Thyroid gland (tissue), 4 donors: ENCODE data around the gene LRP1-AS. TPM values are rescaled to one million over a fixed set of nuclear protein-coding genes. Genes with fewer than 3 reads are reported as not detected.
A peak's percentile ranks its signal among the peaks of the same experiment; 100 is the strongest.

ENCODE experiments used
- DNase-seq, 2 donors: peaks; one replicate each; pipeline ENCODE4 v3.0.0-alpha.2; 2019
- H3K27ac ChIP-seq, 3 donors: fragments of 200-600 bp; sonication (generic); 1 replicate in 2 of 3; 2 replicates in 1 of 3; pipeline ENCODE4 v1.5.1; 2016 to 2019; ENCODE audit warnings: mild to moderate bottlenecking in 1 of 3, moderate library complexity in 1 of 3
- H3K27me3 ChIP-seq: fragments of 200-600 bp; sonication (generic); one replicate; pipeline ENCODE4 v1.5.1; 2019
- H3K36me3 ChIP-seq, 2 donors: fragments of 200-600 bp; sonication (generic); one replicate each; pipeline ENCODE4 v1.5.1; 2016 to 2019
- H3K4me1 ChIP-seq, 2 donors: fragments of 200-600 bp; sonication (generic); one replicate each; pipeline ENCODE4 v1.5.1; 2017 to 2019
- H3K4me3 ChIP-seq, 3 donors: fragments of 200-600 bp; sonication (generic); replicated peaks in 1 of 3; 1 replicate in 2 of 3; 2 replicates in 1 of 3; pipeline ENCODE4 v1.5.1; 2016; ENCODE audit warnings: mild to moderate bottlenecking in 1 of 3
- H3K9me3 ChIP-seq: fragments of 200-600 bp; sonication (generic); one replicate; pipeline ENCODE4 v1.5.1; 2017
- POLR2A ChIP-seq, 2 donors: fragments of 450-650 bp; IDR thresholded peaks; one replicate each; pipeline ENCODE4 v1.6.1; 2017; ENCODE audit warnings: antibody characterized with exemption in 2 of 2, mild to moderate bottlenecking in 2 of 2, moderate library complexity in 1 of 2
- WGBS, 2 donors: methylation state at CpG; one replicate each; pipeline ENCODE4 v1.1.5; 2017; 5-methylcytosine and 5-hydroxymethylcytosine counted together
- intact Hi-C: fragments of 100-400 bp; cut with DNase I; formaldehyde crosslinking; loops from one replicate; pipeline ENCODE4 v1.15.1; 2023
- total RNA-seq, 4 donors: library from RNA; depleted of rRNA; stranded (reverse); fragments of >200 nt; gene quantifications; one replicate each; pipeline ENCODE4 v1.2.3, GENCODE V29; 2016
- TF ChIP-seq, protein P1 (sequence below), 6 experiments: fragments of 200-600 bp in 3 of 6; fragments of 450-650 bp in 3 of 6; sonication (generic) in 3 of 6; IDR thresholded peaks; one replicate each; pipeline ENCODE4 v1.5.1; 2016 to 2019; ENCODE audit warnings: antibody characterized with exemption in 6 of 6, mild to moderate bottlenecking in 2 of 6, inconsistent platforms in 1 of 6, moderate library complexity in 1 of 6

Gene LRP1-AS
- total RNA-seq, 4 donors from 2014 or later, result not detected

DNA sequence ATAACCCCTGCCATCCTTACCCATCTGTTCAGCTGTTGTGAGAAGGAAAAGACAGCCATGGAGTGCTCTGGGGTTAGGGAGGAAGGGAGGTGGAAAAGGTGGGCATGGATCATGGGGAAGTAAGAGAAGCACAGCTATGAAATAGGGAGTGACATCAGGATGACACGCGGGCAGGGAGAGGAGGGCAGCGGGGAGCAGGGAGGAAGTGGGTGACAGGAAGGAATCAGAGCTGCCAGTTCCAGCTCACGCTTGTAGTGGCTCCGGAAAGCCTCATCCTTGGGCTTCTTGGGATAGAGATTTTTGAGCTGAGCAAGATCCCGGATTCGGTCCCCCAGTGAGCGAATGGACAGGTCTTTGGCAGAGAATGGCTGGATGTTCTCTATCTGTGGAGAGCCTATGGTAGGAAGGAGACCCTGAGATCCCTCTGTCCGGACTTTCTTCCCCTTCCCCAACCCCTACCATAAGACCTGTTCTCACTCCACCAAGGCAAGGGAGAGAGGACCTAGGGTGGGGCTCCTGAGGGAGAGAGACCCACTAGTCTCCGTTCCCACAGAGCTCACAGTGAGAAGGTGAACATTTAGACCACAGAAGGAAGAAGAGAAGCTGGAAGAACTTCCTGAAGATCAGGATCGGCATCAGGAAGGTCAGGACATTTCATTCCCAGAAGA is 48.2 kb downstream of the LRP1-AS start:
- Histone ChIP-seq H3K27me3 (no peaks in the 10 kb centered on the region), H3K9me3 (no peaks in the 10 kb centered on the region), H3K27ac (peak overlapping the region in 1 of 3 donors; percentile 8), H3K36me3 (peaks cover 33 to 43% of the 10 kb centered on the region in 2 donors), H3K4me3 (no peak overlapping the region), H3K4me1 (peaks cover 0 to 4% of the 10 kb centered on the region in 2 donors)
- DNase-seq, result no peak
- WGBS, 2 donors, result 70 to 81% methylated on average over 11 of the region's 11 CpGs
- intact Hi-C loops, result no loop called here
- TF ChIP-seq, protein P1, sequence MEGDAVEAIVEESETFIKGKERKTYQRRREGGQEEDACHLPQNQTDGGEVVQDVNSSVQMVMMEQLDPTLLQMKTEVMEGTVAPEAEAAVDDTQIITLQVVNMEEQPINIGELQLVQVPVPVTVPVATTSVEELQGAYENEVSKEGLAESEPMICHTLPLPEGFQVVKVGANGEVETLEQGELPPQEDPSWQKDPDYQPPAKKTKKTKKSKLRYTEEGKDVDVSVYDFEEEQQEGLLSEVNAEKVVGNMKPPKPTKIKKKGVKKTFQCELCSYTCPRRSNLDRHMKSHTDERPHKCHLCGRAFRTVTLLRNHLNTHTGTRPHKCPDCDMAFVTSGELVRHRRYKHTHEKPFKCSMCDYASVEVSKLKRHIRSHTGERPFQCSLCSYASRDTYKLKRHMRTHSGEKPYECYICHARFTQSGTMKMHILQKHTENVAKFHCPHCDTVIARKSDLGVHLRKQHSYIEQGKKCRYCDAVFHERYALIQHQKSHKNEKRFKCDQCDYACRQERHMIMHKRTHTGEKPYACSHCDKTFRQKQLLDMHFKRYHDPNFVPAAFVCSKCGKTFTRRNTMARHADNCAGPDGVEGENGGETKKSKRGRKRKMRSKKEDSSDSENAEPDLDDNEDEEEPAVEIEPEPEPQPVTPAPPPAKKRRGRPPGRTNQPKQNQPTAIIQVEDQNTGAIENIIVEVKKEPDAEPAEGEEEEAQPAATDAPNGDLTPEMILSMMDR (IDR thresholded peaks at IDR 0.05), result no peak
- no peak for TF ChIP-seq POLR2A (IDR thresholded peaks at IDR 0.05)

GRCh38 chr12:57098546-57098945 is 48.9 kb downstream of the LRP1-AS start:
- peaks cover 0 to 9% of the 10 kb centered on the region in 2 donors for H3K4me1 ChIP-seq
- WGBS, 2 donors, result 83 to 100% methylated on average over 1 of the region's 1 CpG
- no peaks in the 10 kb centered on the region for H3K27me3 ChIP-seq
- peak overlapping the region in 1 of 3 donors; percentile 8 for H3K27ac ChIP-seq
- intact Hi-C loops, result no loop called here
- DNase-seq, result no peak
- peaks cover 31 to 41% of the 10 kb centered on the region in 2 donors for H3K36me3 ChIP-seq
- TF ChIP-seq, protein P1 (IDR thresholded peaks at IDR 0.05), result no peak
- no peak for TF ChIP-seq POLR2A (IDR thresholded peaks at IDR 0.05)
- H3K9me3 ChIP-seq, result no peaks in the 10 kb centered on the region
- no peak overlapping the region for H3K4me3 ChIP-seq

GRCh38 chr12:57097554-57097835 is 49.9 kb downstream of the LRP1-AS start:
- H3K4me3 ChIP-seq, result no peak overlapping the region
- peaks cover 32 to 48% of the 10 kb centered on the region in 2 donors for H3K36me3 ChIP-seq
- intact Hi-C loops, result no loop called here
- TF ChIP-seq, protein P1 (IDR thresholded peaks at IDR 0.05), result no peak
- no peak for TF ChIP-seq POLR2A (IDR thresholded peaks at IDR 0.05)
- H3K27me3 ChIP-seq, result no peaks in the 10 kb centered on the region
- 90 to 92% methylated on average over 8 of the region's 8 CpGs for WGBS, 2 donors
- H3K4me1 ChIP-seq, result peaks cover 0 to 20% of the 10 kb centered on the region in 2 donors
- no peak overlapping the region for H3K27ac ChIP-seq
- DNase-seq, result no peak
- no peaks in the 10 kb centered on the region for H3K9me3 ChIP-seq

GRCh38 chr12:57096748-57097553 is 50.5 kb downstream of the LRP1-AS start:
- intact Hi-C loops, result no loop called here
- no peak overlapping the region for H3K4me3 ChIP-seq
- peaks cover 37 to 54% of the 10 kb centered on the region in 2 donors for H3K36me3 ChIP-seq
- DNase-seq, result no peak
- H3K4me1 ChIP-seq, result peaks cover 0 to 25% of the 10 kb centered on the region in 2 donors
- no peaks in the 10 kb centered on the region for H3K27me3 ChIP-seq
- no peak overlapping the region for H3K27ac ChIP-seq
- WGBS, 2 donors, result 88 to 90% methylated on average over 6 to 8 of the region's 8 CpGs
- no peak for TF ChIP-seq POLR2A (IDR thresholded peaks at IDR 0.05)
- TF ChIP-seq, protein P1 (IDR thresholded peaks at IDR 0.05), result no peak
- no peaks in the 10 kb centered on the region for H3K9me3 ChIP-seq

DNA sequence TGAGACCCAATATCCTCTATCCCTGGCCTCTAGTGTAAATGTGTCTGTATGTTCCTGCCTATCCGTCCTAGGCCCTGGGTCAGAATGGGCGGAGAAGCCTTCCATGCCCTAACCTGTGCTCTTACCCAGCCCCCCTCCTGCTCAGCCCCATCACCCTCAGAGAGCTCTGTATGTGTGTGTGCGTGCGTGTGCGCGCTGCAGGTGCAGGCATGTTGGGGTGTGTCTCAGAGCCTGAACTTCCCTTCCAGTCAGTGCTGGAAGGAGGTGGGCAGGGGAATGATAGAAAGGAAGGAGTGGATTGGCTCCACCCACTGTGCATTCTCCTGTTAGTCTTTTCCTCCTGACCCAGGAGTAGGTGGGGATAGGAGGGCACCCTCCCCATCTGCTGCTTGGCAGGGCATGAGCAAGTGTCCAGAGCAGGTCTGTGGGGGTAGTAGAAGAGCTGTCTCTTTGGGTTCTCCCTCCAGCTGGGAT is 51.3 kb downstream of the LRP1-AS start:
- no peaks in the 10 kb centered on the region for H3K9me3 ChIP-seq
- no peak overlapping the region for H3K4me3 ChIP-seq
- WGBS, 2 donors, result 90 to 92% methylated on average over 6 of the region's 6 CpGs
- no peaks in the 10 kb centered on the region for H3K27me3 ChIP-seq
- H3K4me1 ChIP-seq, result peaks cover 6 to 31% of the 10 kb centered on the region in 2 donors
- TF ChIP-seq, protein P1 (IDR thresholded peaks at IDR 0.05), result no peak
- no peak for TF ChIP-seq POLR2A (IDR thresholded peaks at IDR 0.05)
- intact Hi-C loops, result no loop called here
- no peak for DNase-seq
- H3K36me3 ChIP-seq, result peaks cover 44 to 54% of the 10 kb centered on the region in 2 donors
- H3K27ac ChIP-seq, result no peak overlapping the region
